ENCODE data around the gene RCOR2.
"Not testable (repeated sequence)": the region's sequence is repeated elsewhere in the genome, so short reads cannot be mapped to it uniquely, and the experiment has no call there.

Gene RCOR2

DNA sequence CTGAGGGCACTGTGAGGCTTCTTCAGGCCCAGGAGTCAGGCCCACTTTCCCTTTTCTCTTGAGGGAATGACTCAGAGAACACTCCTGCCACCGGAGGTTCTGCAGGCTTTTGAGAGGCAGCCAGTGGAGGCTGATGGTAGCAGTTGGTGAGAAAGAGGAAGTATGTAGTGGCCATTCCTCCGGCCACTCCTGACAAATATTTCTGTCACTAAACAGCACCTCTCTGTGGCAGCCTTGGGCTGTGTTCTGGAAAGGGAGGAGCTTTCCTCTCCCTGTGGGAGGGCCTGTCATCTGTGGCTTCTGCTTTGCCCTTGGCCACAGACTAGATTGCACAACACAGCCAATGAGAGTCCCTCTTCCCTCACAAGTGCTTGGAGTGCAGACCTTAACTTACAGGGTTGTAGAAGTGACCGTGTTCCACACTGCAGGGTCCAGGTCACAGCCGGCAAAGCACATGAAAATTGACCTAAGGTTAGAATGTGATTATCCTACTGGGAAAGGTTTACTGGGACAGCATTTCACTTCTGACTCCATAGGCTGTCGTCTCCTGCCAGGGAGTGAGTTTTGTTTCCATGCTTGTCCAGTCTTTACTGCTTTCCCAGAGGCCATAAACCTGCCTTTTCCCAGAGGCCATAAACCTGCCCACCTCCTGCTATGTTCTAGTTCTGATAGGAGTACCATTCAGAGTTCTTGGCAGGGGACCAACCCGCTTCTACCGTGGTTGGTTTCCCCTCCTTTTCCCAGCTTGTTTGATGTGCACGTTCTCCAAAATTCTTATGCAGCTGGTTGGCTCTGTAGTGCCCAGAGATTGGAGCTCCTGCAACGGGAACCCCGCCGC is 44.8 kb downstream of the RCOR2 start:
- FAIRE-seq (peak; percentile 84), DNase-seq (ENCODE audit: insufficient read length, low spot score) (peak; percentile 90)
- no peak for TF ChIP-seq POLR2A (IDR thresholded peaks at IDR 0.05; ENCODE audit: low read depth, low read length)

DNA sequence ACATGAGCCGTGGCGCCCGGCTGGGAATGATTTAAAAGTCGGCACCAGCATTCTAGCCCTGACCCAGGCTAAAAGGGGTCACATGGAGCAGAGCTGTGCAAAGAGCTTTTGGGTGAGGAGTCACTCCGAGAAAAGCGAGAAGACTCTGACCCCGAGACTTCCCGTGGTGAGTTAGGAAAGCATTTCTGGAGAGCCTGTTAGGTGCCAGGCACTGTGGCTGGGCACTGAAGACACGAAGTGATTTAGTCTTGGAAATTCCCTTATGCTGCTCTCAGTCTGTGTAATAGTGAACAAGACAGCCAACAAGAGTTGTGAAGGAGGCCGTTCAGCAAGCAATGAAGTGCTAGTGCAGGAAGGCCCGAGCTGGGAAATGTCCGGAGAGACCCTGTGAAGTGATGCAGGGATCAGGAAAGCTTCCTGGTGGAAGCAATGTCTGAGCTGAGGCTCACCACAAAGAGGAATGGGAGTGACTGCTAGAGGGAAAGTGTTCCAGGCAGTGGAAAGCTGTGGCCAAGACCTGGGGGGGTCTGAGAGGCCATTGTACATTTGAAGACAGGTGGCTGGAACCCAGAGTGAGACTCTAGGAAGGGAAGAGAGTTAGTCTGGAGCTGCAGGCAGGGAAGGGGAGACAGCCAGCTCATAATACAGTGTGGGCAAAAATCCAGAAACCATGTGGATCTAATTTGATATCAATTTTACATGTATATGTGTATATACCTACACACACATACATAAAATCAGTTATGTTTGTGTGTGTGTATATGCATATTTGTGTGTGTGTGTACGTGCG is 46.4 kb downstream of the RCOR2 start:
- no peak for DNase-seq (ENCODE audit: insufficient read length, low spot score)
- no peak for FAIRE-seq
- TF ChIP-seq POLR2A (IDR thresholded peaks at IDR 0.05; ENCODE audit: low read depth, low read length), result no peak

DNA sequence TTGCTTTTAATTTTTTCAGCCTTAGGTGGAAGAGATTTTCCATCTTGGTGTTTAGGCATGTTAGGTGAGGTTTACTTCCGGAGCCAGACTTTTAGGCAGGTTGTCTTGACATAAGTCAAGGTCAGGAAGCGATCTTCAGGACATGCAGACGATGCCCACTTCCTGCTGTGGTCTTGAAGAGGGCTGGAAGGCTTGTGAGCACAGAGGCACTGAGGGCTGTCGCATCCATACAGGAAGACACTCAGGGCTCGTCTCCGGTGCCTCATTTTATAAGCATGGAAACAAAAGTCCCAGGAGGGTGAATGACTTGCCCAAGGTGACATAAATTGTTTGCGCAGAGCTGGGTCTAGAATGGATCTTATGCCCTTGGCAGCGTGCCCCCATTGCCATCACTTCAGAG is 47.3 kb downstream of the RCOR2 start:
- DNase-seq (ENCODE audit: insufficient read length, low spot score) (no peak), FAIRE-seq (no peak)
- no peak for TF ChIP-seq POLR2A (IDR thresholded peaks at IDR 0.05; ENCODE audit: low read depth, low read length)

GRCh38 chr11:63869171-63869591 is 47.8 kb downstream of the RCOR2 start:
- no peak for DNase-seq (ENCODE audit: insufficient read length, low spot score)
- TF ChIP-seq POLR2A (IDR thresholded peaks at IDR 0.05; ENCODE audit: low read depth, low read length), result no peak
- no peak for FAIRE-seq

GRCh38 chr11:63868399-63869064 is 48.4 kb downstream of the RCOR2 start:
- FAIRE-seq (no peak), DNase-seq (ENCODE audit: insufficient read length, low spot score) (no peak)
- TF ChIP-seq POLR2A (IDR thresholded peaks at IDR 0.05; ENCODE audit: low read depth, low read length), result no peak

DNA sequence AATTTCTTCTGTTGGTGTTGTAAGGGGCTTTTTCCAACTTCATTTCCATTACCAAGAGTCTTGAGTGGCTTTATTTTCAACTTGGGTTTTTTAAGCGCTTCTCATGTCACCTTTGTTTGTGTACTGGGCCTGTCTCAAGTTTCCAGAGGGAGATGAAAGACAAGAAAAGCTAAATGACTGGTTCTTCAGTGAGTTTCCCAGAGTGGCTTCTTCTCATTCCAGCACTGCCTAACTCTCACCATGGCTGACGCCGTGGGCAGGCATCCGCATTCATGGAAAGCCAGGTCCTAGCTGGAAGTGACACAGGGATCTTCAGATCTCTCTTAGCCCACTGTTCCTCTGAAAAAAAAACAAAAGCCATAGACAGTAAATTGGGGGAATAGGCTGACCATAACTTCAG is 49.5 kb downstream of the RCOR2 start:
- no peak for TF ChIP-seq POLR2A (IDR thresholded peaks at IDR 0.05; ENCODE audit: low read depth, low read length)
- no peak for FAIRE-seq
- DNase-seq (ENCODE audit: insufficient read length, low spot score), result no peak

GRCh38 chr11:63866211-63866610 is 50.8 kb downstream of the RCOR2 start:
- DNase-seq (ENCODE audit: insufficient read length, low spot score), result no peak
- no peak for FAIRE-seq
- TF ChIP-seq POLR2A (IDR thresholded peaks at IDR 0.05; ENCODE audit: low read depth, low read length), result no peak

DNA sequence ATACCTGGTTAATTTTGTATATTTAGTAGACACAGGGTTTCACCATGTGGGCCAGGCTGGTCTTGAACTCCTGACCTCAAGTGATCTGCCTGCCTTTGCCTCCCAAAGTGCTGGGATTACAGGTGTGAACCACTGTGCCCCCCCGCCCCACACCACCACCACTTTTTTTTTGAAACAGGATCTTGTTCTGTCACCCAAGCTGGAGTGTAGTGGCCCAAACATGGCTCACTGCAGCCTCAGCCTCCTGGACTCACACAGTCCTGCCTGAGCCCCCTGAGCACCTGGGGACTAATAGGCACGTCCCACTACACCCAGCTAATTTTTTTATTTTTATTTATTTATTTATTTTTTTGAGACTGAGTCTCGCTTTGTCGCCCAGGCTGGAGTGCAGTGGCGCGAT is 53.3 kb downstream of the RCOR2 start:
- not testable (repeated sequence) for FAIRE-seq; DNase-seq (ENCODE audit: insufficient read length, low spot score)

DNA sequence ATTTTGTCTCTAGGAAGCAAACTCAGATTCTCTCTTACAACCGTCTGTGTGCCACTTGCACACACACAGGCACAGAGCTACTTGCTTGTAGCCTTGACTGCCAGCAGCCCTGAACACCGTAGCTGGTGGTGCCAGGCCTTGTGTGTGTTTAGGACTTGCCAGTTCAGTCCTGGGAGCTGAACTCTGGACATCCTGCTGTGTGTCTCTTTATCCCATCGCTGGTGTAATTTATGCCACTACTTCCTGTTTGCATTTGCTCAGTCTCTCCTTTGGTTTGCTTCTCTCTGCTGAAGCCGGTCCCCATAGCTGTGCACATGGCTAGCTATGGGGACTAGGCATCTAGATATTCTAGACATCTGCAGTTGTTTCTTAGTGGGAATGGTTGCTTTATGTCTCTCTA is 54.0 kb downstream of the RCOR2 start:
- DNase-seq (ENCODE audit: insufficient read length, low spot score), result no peak
- no peak for FAIRE-seq
- TF ChIP-seq POLR2A (IDR thresholded peaks at IDR 0.05; ENCODE audit: low read depth, low read length), result no peak
